Trophoblast cell (in vitro differentiated cells and primary cell): ENCODE data around the gene AFF4.

Experiments used
- DNase-seq, 2 donors: peaks; one replicate each; pipeline ENCODE4 v3.0.0-alpha.2; 2016
- H2AFZ ChIP-seq: 2 replicates; pipeline ENCODE4 v1.6.1; 2013; ENCODE audit warnings: low read length, moderate library complexity, mild to moderate bottlenecking; ENCODE audit not compliant: insufficient read depth, poor library complexity
- H2AK5ac ChIP-seq: 2 replicates; pipeline ENCODE4 v1.6.1; 2013; ENCODE audit warnings: mild to moderate bottlenecking, low read length
- H2BK120ac ChIP-seq: 2 replicates; pipeline ENCODE4 v1.6.1; 2013; ENCODE audit warnings: low read length, mild to moderate bottlenecking, moderate library complexity; ENCODE audit not compliant: insufficient read depth, poor library complexity
- H2BK12ac ChIP-seq: 2 replicates; pipeline ENCODE4 v1.6.1; 2013; ENCODE audit warnings: mild to moderate bottlenecking, low read length, moderate library complexity
- H2BK5ac ChIP-seq: 2 replicates; pipeline ENCODE4 v1.6.1; 2013; ENCODE audit warnings: low read length, low read depth, moderate library complexity, mild to moderate bottlenecking; ENCODE audit not compliant: poor library complexity
- H3K14ac ChIP-seq: 2 replicates; pipeline ENCODE4 v1.6.1; 2013; ENCODE audit warnings: mild to moderate bottlenecking, low read length
- H3K18ac ChIP-seq: 2 replicates; pipeline ENCODE4 v1.6.1; 2013; ENCODE audit warnings: mild to moderate bottlenecking, low read length
- H3K23ac ChIP-seq: 2 replicates; pipeline ENCODE4 v1.6.1; 2013; ENCODE audit warnings: low read length
- H3K27ac ChIP-seq: 2 replicates; pipeline ENCODE4 v1.5.1; 2013; ENCODE audit warnings: low read depth, mild to moderate bottlenecking, inconsistent platforms, low read length, moderate library complexity
- H3K27me3 ChIP-seq: 2 replicates; pipeline ENCODE4 v1.6.1; 2013; ENCODE audit warnings: inconsistent platforms, mild to moderate bottlenecking, low read length, moderate library complexity; ENCODE audit not compliant: insufficient read depth
- H3K36me3 ChIP-seq, 2 experiments: 1 replicate in 1 of 2; 2 replicates in 1 of 2; pipeline ENCODE4 v1.6.1; 2013; ENCODE audit warnings: low read length in 2 of 2, mild to moderate bottlenecking in 2 of 2, moderate library complexity in 1 of 2; ENCODE audit not compliant: insufficient read depth in 2 of 2, control insufficient read depth in 1 of 2
- H3K4ac ChIP-seq: 2 replicates; pipeline ENCODE4 v1.6.1; 2013; ENCODE audit warnings: low read depth, mild to moderate bottlenecking, low read length, moderate library complexity
- H3K4me1 ChIP-seq, 2 experiments: 1 replicate in 1 of 2; 2 replicates in 1 of 2; pipeline ENCODE4 v1.6.1; 2013; ENCODE audit warnings: low read length in 2 of 2, mild to moderate bottlenecking in 2 of 2, moderate library complexity in 1 of 2; ENCODE audit not compliant: insufficient read depth in 2 of 2, control insufficient read depth in 1 of 2
- H3K4me2 ChIP-seq: 2 replicates; pipeline ENCODE4 v1.6.1; 2013; ENCODE audit warnings: inconsistent platforms, mild to moderate bottlenecking, low read length, moderate library complexity
- H3K4me3 ChIP-seq: 2 replicates; pipeline ENCODE4 v1.5.1; 2013; ENCODE audit warnings: mild to moderate bottlenecking, low read depth, low read length, inconsistent platforms
- H3K79me1 ChIP-seq: one replicate; pipeline ENCODE4 v1.6.1; 2013; ENCODE audit warnings: low read length
- H3K79me2 ChIP-seq: 2 replicates; pipeline ENCODE4 v1.6.1; 2013; ENCODE audit warnings: low read length, mild to moderate bottlenecking; ENCODE audit not compliant: control insufficient read depth, insufficient read depth, poor library complexity
- H3K9ac ChIP-seq: 2 replicates; pipeline ENCODE4 v1.6.1; 2013; ENCODE audit warnings: mild to moderate bottlenecking, low read length
- H3K9me3 ChIP-seq: 2 replicates; pipeline ENCODE4 v1.6.1; 2013; ENCODE audit warnings: low read depth, mild to moderate bottlenecking, control low read depth, inconsistent platforms, low read length; ENCODE audit not compliant: insufficient read depth
- H4K12ac ChIP-seq: 2 replicates; pipeline ENCODE4 v1.6.1; 2013; ENCODE audit warnings: low read depth, mild to moderate bottlenecking, low read length, moderate library complexity
- H4K8ac ChIP-seq: 2 replicates; pipeline ENCODE4 v1.6.1; 2013; ENCODE audit warnings: low read depth, mild to moderate bottlenecking, low read length, moderate library complexity
- H4K91ac ChIP-seq: one replicate; pipeline ENCODE4 v1.6.1; 2013; ENCODE audit warnings: low read depth, mild to moderate bottlenecking, low read length, moderate library complexity
- WGBS: extraction: QIAGEN DNeasy Blood & Tissue Kit; methylation state at CpG from one replicate; pipeline ENCODE4 v1.1.7; 2013; ENCODE audit warnings: missing lambda C conversion rate; ENCODE audit not compliant: insufficient read length, insufficient coverage; ENCODE audit errors: extremely low coverage; 5-methylcytosine and 5-hydroxymethylcytosine counted together

Gene AFF4

DNA sequence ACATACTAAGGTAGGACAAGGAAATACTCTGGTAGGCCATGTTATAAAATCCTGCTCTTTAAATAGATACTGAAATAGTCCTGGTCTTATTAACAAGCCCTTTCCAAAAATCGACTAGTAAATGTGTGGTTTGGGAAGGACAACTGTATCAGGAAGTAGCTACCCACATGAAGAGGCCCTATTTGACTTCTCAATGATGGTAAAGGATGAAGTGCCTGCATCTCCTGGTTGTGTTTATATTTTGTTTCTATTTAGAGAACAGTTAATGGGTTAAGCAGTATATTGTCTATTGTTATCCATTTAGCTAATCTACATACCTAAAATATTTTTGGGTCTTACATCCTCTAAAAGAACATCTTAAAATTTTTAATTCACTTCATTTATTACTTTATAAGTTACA is 109.6 kb downstream of the AFF4 start:
- Histone ChIP-seq H3K79me1 (no peaks in the 10 kb centered on the region), H3K27me3 (no peaks in the 10 kb centered on the region), H3K27ac (no peak overlapping the region), H2BK120ac (no peak overlapping the region), H2AK5ac (no peak overlapping the region), H2BK5ac (no peak overlapping the region), H3K4me2 (no peak overlapping the region), H3K23ac (no peak overlapping the region), H2BK12ac (no peak overlapping the region), H3K4me1 (no peaks in the 10 kb centered on the region), H4K8ac (no peak overlapping the region), H3K9me3 (no peaks in the 10 kb centered on the region), H3K79me2 (no peaks in the 10 kb centered on the region), H4K91ac (no peak overlapping the region), H3K4ac (no peak overlapping the region), H4K12ac (no peak overlapping the region), H3K18ac (no peak overlapping the region), H3K14ac (no peak overlapping the region), H3K9ac (no peak overlapping the region), H3K36me3 (no peaks in the 10 kb centered on the region), H2AFZ (no peak overlapping the region), H3K4me3 (no peak overlapping the region)
- no CpG with 5 or more reads among the region's 1 CpG for WGBS
- no peak for DNase-seq

DNA sequence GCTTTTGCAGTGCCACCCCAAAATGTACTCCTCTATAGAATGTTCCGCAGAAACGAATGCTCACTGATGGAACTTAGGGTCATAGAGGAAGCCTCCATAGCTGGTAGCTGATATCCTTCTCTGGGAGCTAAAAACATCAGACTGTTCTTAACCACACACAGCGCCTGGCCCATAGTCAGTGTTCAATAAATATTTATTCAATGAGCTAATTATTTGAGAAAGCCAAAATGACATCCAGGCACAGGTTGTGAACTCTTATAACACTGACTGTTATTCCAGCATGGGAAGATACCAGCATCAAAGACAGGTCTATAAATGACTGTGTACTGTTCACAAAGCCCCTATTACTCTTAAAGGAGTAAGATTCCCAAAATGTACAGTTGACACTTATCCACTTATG is 110.1 kb downstream of the AFF4 start:
- H3K27ac ChIP-seq = no peak overlapping the region
- H3K9ac ChIP-seq = no peak overlapping the region
- no peak overlapping the region for H3K23ac ChIP-seq
- H2BK12ac ChIP-seq = no peak overlapping the region
- no peak overlapping the region for H3K14ac ChIP-seq
- H3K4me1 ChIP-seq = no peaks in the 10 kb centered on the region
- H4K12ac ChIP-seq = no peak overlapping the region
- H3K79me1 ChIP-seq = no peaks in the 10 kb centered on the region
- no peak overlapping the region for H3K4me3 ChIP-seq
- H3K36me3 ChIP-seq = no peaks in the 10 kb centered on the region
- no peaks in the 10 kb centered on the region for H3K27me3 ChIP-seq
- no peak for DNase-seq
- no peaks in the 10 kb centered on the region for H3K9me3 ChIP-seq
- no peak overlapping the region for H2BK120ac ChIP-seq
- H2BK5ac ChIP-seq = no peak overlapping the region
- H4K91ac ChIP-seq = no peak overlapping the region
- no peak overlapping the region for H2AK5ac ChIP-seq
- no peak overlapping the region for H3K4me2 ChIP-seq
- H3K4ac ChIP-seq = no peak overlapping the region
- no peak overlapping the region for H2AFZ ChIP-seq
- no peak overlapping the region for H4K8ac ChIP-seq
- no peak overlapping the region for H3K18ac ChIP-seq
- no peaks in the 10 kb centered on the region for H3K79me2 ChIP-seq
- no CpG with 5 or more reads among the region's 3 CpGs for WGBS

DNA sequence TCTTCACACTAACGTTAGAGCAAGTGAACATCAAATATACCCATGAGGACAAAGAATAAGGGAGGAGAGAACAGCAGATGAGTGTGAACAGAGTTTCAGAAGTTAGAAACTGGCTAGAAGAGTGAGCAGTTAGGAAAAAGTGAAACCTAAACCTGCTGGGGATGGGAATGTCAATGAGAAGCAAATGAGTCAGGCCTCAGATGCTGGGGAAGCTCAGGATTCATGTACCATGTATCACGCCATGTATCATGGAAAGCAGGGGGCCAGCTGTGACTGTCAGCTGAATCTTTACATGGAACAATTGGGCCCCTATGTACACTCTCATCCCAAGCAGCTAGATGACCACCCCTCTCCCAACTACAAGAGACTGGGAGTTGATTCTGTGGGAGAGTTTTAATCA is 113.4 kb downstream of the AFF4 start:
- Histone ChIP-seq H4K12ac (no peak overlapping the region), H2BK120ac (no peak overlapping the region), H3K9me3 (no peaks in the 10 kb centered on the region), H3K4me2 (no peak overlapping the region), H3K23ac (no peak overlapping the region), H2BK12ac (no peak overlapping the region), H3K9ac (no peak overlapping the region), H2AK5ac (no peak overlapping the region), H3K18ac (no peak overlapping the region), H3K27me3 (no peaks in the 10 kb centered on the region), H4K8ac (no peak overlapping the region), H3K79me1 (no peaks in the 10 kb centered on the region), H3K36me3 (no peaks in the 10 kb centered on the region), H2BK5ac (no peak overlapping the region), H3K4ac (no peak overlapping the region), H3K14ac (no peak overlapping the region), H2AFZ (no peak overlapping the region), H3K4me1 (no peaks in the 10 kb centered on the region), H4K91ac (no peak overlapping the region), H3K79me2 (no peaks in the 10 kb centered on the region), H3K4me3 (no peak overlapping the region), H3K27ac (no peak overlapping the region)
- no CpG with 5 or more reads among the region's 2 CpGs for WGBS
- no peak for DNase-seq

DNA sequence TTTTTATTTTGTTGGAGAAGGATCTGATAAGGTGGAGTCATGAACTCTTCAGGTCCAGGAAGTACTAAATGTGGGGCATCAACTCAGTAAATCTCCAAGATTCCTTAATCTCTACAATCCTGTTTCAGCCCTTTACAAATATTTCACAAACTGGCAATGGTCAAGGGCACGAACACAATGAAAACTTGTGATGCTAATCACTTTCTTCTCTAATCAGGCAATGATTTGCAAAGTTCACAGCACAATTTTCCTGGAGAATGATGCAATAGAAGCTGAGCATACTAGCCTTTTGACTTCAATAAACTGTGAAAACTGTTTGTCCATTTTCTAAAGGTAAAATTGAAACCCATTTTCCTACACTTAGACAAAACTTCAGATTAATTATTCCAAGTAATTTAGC is 114.1 kb downstream of the AFF4 start:
- no peak overlapping the region for H2AFZ ChIP-seq
- H2BK120ac ChIP-seq = no peak overlapping the region
- no peaks in the 10 kb centered on the region for H3K27me3 ChIP-seq
- no peak overlapping the region for H2AK5ac ChIP-seq
- no peak overlapping the region for H3K27ac ChIP-seq
- H2BK12ac ChIP-seq = no peak overlapping the region
- no peak overlapping the region for H4K91ac ChIP-seq
- H3K14ac ChIP-seq = no peak overlapping the region
- H3K36me3 ChIP-seq = no peaks in the 10 kb centered on the region
- H3K79me2 ChIP-seq = no peaks in the 10 kb centered on the region
- H3K23ac ChIP-seq = no peak overlapping the region
- H3K9ac ChIP-seq = no peak overlapping the region
- no peak for DNase-seq
- WGBS = no CpG with 5 or more reads among the region's 1 CpG
- no peaks in the 10 kb centered on the region for H3K9me3 ChIP-seq
- H3K79me1 ChIP-seq = no peaks in the 10 kb centered on the region
- H4K8ac ChIP-seq = no peak overlapping the region
- no peak overlapping the region for H3K4ac ChIP-seq
- no peak overlapping the region for H3K4me3 ChIP-seq
- no peak overlapping the region for H3K18ac ChIP-seq
- H4K12ac ChIP-seq = no peak overlapping the region
- H3K4me2 ChIP-seq = no peak overlapping the region
- no peaks in the 10 kb centered on the region for H3K4me1 ChIP-seq
- no peak overlapping the region for H2BK5ac ChIP-seq
